ENCODE data around the gene BTNL3.

DNA sequence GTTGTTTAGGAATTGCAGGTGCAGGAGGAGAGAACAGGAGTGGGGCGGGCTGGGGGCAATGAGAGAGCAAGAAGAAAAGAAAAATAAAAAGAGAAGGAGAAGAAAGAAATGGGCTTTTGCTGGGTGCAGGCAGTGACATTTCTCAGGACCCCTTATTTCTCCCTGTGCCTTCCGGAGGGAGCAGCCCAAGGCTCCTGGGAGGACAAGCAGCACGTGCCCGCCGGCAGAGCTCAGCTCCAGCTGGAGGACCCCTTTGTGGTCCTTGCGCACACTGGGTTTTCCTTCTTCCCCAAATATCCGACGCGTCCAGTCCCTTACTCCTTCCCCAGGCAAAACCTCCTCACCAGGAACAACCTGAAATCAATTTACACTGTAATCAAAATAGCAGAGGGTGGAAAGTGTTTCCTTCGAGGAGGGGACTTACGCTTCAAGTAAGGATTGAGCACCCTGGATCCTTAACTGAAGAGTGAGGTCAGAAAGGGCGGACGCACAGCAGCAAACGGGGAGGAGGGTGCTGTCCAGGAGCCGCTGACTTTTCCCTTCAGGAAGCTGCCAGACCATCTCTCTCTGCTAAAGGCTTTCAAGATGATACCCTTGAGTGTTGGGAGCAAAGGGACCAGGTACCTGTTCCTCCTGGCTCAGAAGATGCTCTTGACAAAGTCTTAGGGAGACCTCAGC, 53.5 kb downstream of the BTNL3 start:
- TF ChIP-seq, protein P1, sequence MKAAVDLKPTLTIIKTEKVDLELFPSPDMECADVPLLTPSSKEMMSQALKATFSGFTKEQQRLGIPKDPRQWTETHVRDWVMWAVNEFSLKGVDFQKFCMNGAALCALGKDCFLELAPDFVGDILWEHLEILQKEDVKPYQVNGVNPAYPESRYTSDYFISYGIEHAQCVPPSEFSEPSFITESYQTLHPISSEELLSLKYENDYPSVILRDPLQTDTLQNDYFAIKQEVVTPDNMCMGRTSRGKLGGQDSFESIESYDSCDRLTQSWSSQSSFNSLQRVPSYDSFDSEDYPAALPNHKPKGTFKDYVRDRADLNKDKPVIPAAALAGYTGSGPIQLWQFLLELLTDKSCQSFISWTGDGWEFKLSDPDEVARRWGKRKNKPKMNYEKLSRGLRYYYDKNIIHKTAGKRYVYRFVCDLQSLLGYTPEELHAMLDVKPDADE (IDR thresholded peaks at IDR 0.05) = no peak
- no peak for TF ChIP-seq CTCF (conservative IDR thresholded peaks at IDR 0.05; ENCODE audit: low read depth in 2 of 2)
- no peak for TF ChIP-seq POLR2AphosphoS5 (IDR thresholded peaks at IDR 0.05; ENCODE audit: low read depth)
- no peak for TF ChIP-seq EZH2phosphoT487 (IDR thresholded peaks at IDR 0.05; ENCODE audit: unreplicated experiment)
- TF ChIP-seq EZH2 (IDR thresholded peaks at IDR 0.05; ENCODE audit: low read depth, unreplicated experiment) = no peak
- no peak for TF ChIP-seq REST (IDR thresholded peaks at IDR 0.05; ENCODE audit: unreplicated experiment)

Measured in GM23338 (cell line).